H1 (cell line): ENCODE results near the gene APELA. TPM values are rescaled to one million over a fixed set of nuclear protein-coding genes. Genes with fewer than 3 reads are reported as not detected.
A peak's percentile ranks its signal among the peaks of the same experiment; 100 is the strongest.

Source experiments
- CTCF ChIA-PET: fragments of 300-600 bp; sonication (Branson Sonifier 250); formaldehyde crosslinking; loops from one replicate; lab custom pipeline; 2021; ENCODE audit not compliant: partially characterized antibody; lab: Charles Lee
- POLR2A ChIA-PET: fragments of 300-600 bp; sonication (Branson Sonifier 250); formaldehyde crosslinking; loops from one replicate; lab custom pipeline; 2021; ENCODE audit warnings: inconsistent platforms; ENCODE audit not compliant: partially characterized antibody; lab: Charles Lee
- DNase-seq, 2 experiments: peaks; one replicate each; pipeline versions ENCODE4 v3.0.0 to v3.0.0-alpha.2; 2010 to 2022; ENCODE audit warnings: low spot score in 2 of 2, low read depth in 1 of 2, mixed read lengths in 1 of 2
- FAIRE-seq: peaks from 2 replicates; lab custom pipeline; 2011; peaks lifted over from hg19 to GRCh38; lab: Jason Lieb, UNC
- H2AFZ ChIP-seq: 2 replicates; pipeline ENCODE4 v1.8.1; 2012; ENCODE audit warnings: low read length, inconsistent platforms
- H2AK5ac ChIP-seq: 2 replicates; pipeline ENCODE4 v1.6.1; 2013; ENCODE audit warnings: low read depth, low read length
- H2BK120ac ChIP-seq: replicated peaks from 2 replicates; pipeline ENCODE3; 2013; ENCODE audit warnings: low read depth, low read length, inconsistent platforms
- H2BK12ac ChIP-seq: 2 replicates; pipeline ENCODE4 v1.6.1; 2013; ENCODE audit warnings: low read depth, low read length
- H2BK15ac ChIP-seq: 2 replicates; pipeline ENCODE4 v1.6.1; 2013; ENCODE audit warnings: low read length
- H2BK20ac ChIP-seq: 2 replicates; pipeline ENCODE4 v1.6.1; 2013; ENCODE audit warnings: low read length
- H2BK5ac ChIP-seq: 2 replicates; pipeline ENCODE4 v1.6.1; 2013; ENCODE audit warnings: low read depth, low read length
- H3K14ac ChIP-seq: 2 replicates; pipeline ENCODE4 v1.6.1; 2013; ENCODE audit warnings: inconsistent platforms; ENCODE audit not compliant: insufficient read length
- H3K18ac ChIP-seq: 2 replicates; pipeline ENCODE4 v1.6.1; 2013; ENCODE audit warnings: low read length; ENCODE audit errors: extremely low read depth
- H3K23ac ChIP-seq: 2 replicates; pipeline ENCODE4 v1.6.1; 2013; ENCODE audit warnings: inconsistent platforms; ENCODE audit not compliant: insufficient read length
- H3K23me2 ChIP-seq: 2 replicates; pipeline ENCODE4 v1.6.1; 2013; ENCODE audit warnings: low read depth, low read length
- H3K27ac ChIP-seq: 2 replicates; pipeline ENCODE4 v1.6.1; 2011; ENCODE audit warnings: low read depth, low read length, inconsistent platforms
- H3K27me3 ChIP-seq, 4 experiments: replicated peaks in 1 of 4; 1 replicate in 1 of 4; 2 replicates in 3 of 4; pipeline versions ENCODE4 v1.6.1 to v1.8.1; 2011 to 2013; ENCODE audit warnings: low read length in 3 of 4, mild to moderate bottlenecking in 3 of 4, inconsistent platforms in 2 of 4, mixed read lengths in 2 of 4, moderate library complexity in 1 of 4; ENCODE audit not compliant: control insufficient read depth in 3 of 4, insufficient read depth in 3 of 4; ENCODE audit errors: extremely low read depth in 1 of 4
- H3K36me3 ChIP-seq, 4 experiments: 2 replicates each; pipeline versions ENCODE4 v1.6.1 to v1.8.1; 2011 to 2013; ENCODE audit warnings: mild to moderate bottlenecking in 4 of 4, low read length in 3 of 4, moderate library complexity in 2 of 4, control low read depth in 1 of 4, inconsistent platforms in 1 of 4; ENCODE audit not compliant: insufficient read depth in 4 of 4, control insufficient read depth in 2 of 4
- H3K4ac ChIP-seq: replicated peaks from 2 replicates; pipeline ENCODE3; 2013; ENCODE audit warnings: low read length, low read depth, mixed read lengths, inconsistent platforms; ENCODE audit not compliant: insufficient read length
- H3K4me1 ChIP-seq, 4 experiments: replicated peaks in 1 of 4; 1 replicate in 1 of 4; 2 replicates in 3 of 4; pipeline versions ENCODE4 v1.6.1 to v1.8.1; 2011 to 2013; ENCODE audit warnings: low read length in 3 of 4, inconsistent platforms in 2 of 4, mixed read lengths in 1 of 4; ENCODE audit not compliant: insufficient read depth in 4 of 4, control insufficient read depth in 3 of 4
- H3K4me2 ChIP-seq, 2 experiments: 2 replicates each; pipeline versions ENCODE4 v1.6.1 to v1.8.1; 2011 to 2013; ENCODE audit warnings: low read depth in 2 of 2, low read length in 2 of 2, control low read depth in 1 of 2, inconsistent platforms in 1 of 2, mild to moderate bottlenecking in 1 of 2; ENCODE audit not compliant: insufficient read depth in 1 of 2
- H3K4me3 ChIP-seq, 4 experiments: fragments of 200-600, 300-600 bp in 1 of 4; sonication (generic), shearing (Covaris generic), sonication (Bioruptor Twin) in 1 of 4; 2 replicates each; pipeline versions ENCODE4 v1.5.1 to v1.8.1; 2011 to 2016; ENCODE audit warnings: low read length in 4 of 4, low read depth in 3 of 4, control low read depth in 2 of 4, inconsistent platforms in 2 of 4, mild to moderate bottlenecking in 2 of 4, mixed read lengths in 1 of 4, moderate library complexity in 1 of 4; ENCODE audit not compliant: insufficient read depth in 2 of 4; ENCODE audit errors: extremely low read depth in 1 of 4
- H3K56ac ChIP-seq: replicated peaks from 2 replicates; pipeline ENCODE3; 2013; ENCODE audit warnings: low read depth, mild to moderate bottlenecking, mixed read lengths, low read length, inconsistent platforms; ENCODE audit not compliant: insufficient read length
- H3K79me1 ChIP-seq: 2 replicates; pipeline ENCODE4 v1.6.1; 2013; ENCODE audit warnings: low read depth, low read length, control low read depth
- H3K79me2 ChIP-seq, 2 experiments: 2 replicates each; pipeline versions ENCODE4 v1.6.1 to v1.8.1; 2012 to 2013; ENCODE audit warnings: low read length in 2 of 2, mild to moderate bottlenecking in 2 of 2, inconsistent platforms in 1 of 2; ENCODE audit not compliant: insufficient read depth in 2 of 2, control insufficient read depth in 1 of 2
- H3K9ac ChIP-seq, 4 experiments: replicated peaks in 1 of 4; 1 replicate in 1 of 4; 2 replicates in 3 of 4; pipeline versions ENCODE4 v1.6.1 to v1.8.1; 2011 to 2013; ENCODE audit warnings: low read depth in 3 of 4, low read length in 3 of 4, control low read depth in 2 of 4, mild to moderate bottlenecking in 2 of 4, moderate library complexity in 2 of 4, inconsistent platforms in 1 of 4; ENCODE audit errors: extremely low read depth in 1 of 4
- H3K9me3 ChIP-seq, 2 experiments: 2 replicates each; pipeline versions ENCODE4 v1.6.1 to v1.8.1; 2012 to 2013; ENCODE audit warnings: mild to moderate bottlenecking in 2 of 2, moderate library complexity in 2 of 2, control low read depth in 1 of 2, inconsistent platforms in 1 of 2, low read depth in 1 of 2, low read length in 1 of 2, mixed read lengths in 1 of 2; ENCODE audit not compliant: insufficient read depth in 2 of 2
- H4K20me1 ChIP-seq, 2 experiments: replicated peaks in 1 of 2; 2 replicates each; pipeline versions ENCODE3 to v1.8.1; 2011 to 2013; ENCODE audit warnings: inconsistent platforms in 2 of 2, low read length in 2 of 2, mild to moderate bottlenecking in 1 of 2; ENCODE audit not compliant: insufficient read depth in 2 of 2, control insufficient read depth in 1 of 2
- H4K5ac ChIP-seq: 2 replicates; pipeline ENCODE4 v1.6.1; 2013; ENCODE audit warnings: low read length, low read depth, mixed read lengths, inconsistent platforms; ENCODE audit not compliant: insufficient read length
- H4K8ac ChIP-seq: 2 replicates; pipeline ENCODE4 v1.8.0; 2013; ENCODE audit warnings: mild to moderate bottlenecking, moderate library complexity, low read length, inconsistent platforms; ENCODE audit not compliant: insufficient read depth; ENCODE audit errors: extremely low read depth
- H4K91ac ChIP-seq: replicated peaks from 2 replicates; pipeline ENCODE3; 2013; ENCODE audit warnings: low read length, mixed read lengths, inconsistent platforms; ENCODE audit not compliant: insufficient read length
- CBX8 ChIP-seq: fragments of 300-800, 300-1000 bp; sonication (generic); IDR thresholded peaks from 2 replicates; pipeline ENCODE4 v1.7.1; 2016; ENCODE audit warnings: low read depth, low read length, borderline replicate concordance
- CHD2 ChIP-seq: IDR thresholded peaks from 2 replicates; pipeline ENCODE4 v1.6.1; 2012; ENCODE audit warnings: low read length, improper control_type of control experiment
- CREB1 ChIP-seq: IDR thresholded peaks from 2 replicates; pipeline ENCODE4 v1.6.1; 2012; ENCODE audit warnings: inconsistent platforms
- CTBP2 ChIP-seq: IDR thresholded peaks from 2 replicates; pipeline ENCODE4 v1.7.0; 2011; ENCODE audit warnings: borderline replicate concordance, mild to moderate bottlenecking, moderate library complexity, mixed read lengths, low read length; ENCODE audit not compliant: insufficient read depth, insufficient read length
- FOSL1 ChIP-seq: IDR thresholded peaks from 2 replicates; pipeline ENCODE4 v1.6.1; 2011; ENCODE audit warnings: mild to moderate bottlenecking, low read depth, low read length, moderate library complexity; ENCODE audit not compliant: insufficient read depth
- KDM4A ChIP-seq: IDR thresholded peaks from one replicate; pipeline ENCODE4 v1.7.1; 2012; ENCODE audit warnings: low read depth, mild to moderate bottlenecking, moderate library complexity, low read length, inconsistent platforms; ENCODE audit not compliant: severe bottlenecking
- NRF1 ChIP-seq: IDR thresholded peaks from 2 replicates; pipeline ENCODE4 v1.6.1; 2011; ENCODE audit warnings: mild to moderate bottlenecking, low read depth, low read length, improper control_type of control experiment
- POLR2A ChIP-seq, 2 experiments: IDR thresholded peaks; 1 replicate in 1 of 2; 2 replicates in 1 of 2; pipeline ENCODE4 v1.6.1; 2011; ENCODE audit warnings: low read depth in 2 of 2, low read length in 2 of 2, mild to moderate bottlenecking in 2 of 2; ENCODE audit errors: control extremely low read depth in 1 of 2
- RFX5 ChIP-seq: IDR thresholded peaks from 2 replicates; pipeline ENCODE4 v1.6.1; 2011; ENCODE audit warnings: low read depth, low read length, improper control_type of control experiment, borderline replicate concordance
- SAP30 ChIP-seq: fragments of 300-600 bp; sonication (generic); IDR thresholded peaks from 2 replicates; pipeline ENCODE4 v1.7.1; 2012; ENCODE audit warnings: low read length, moderate library complexity, mild to moderate bottlenecking, inconsistent platforms; ENCODE audit not compliant: insufficient read depth, insufficient replicate concordance
- SIX5 ChIP-seq: IDR thresholded peaks from 2 replicates; pipeline ENCODE4 v1.6.1; 2011; ENCODE audit warnings: mild to moderate bottlenecking, low read depth, low read length
- SP2 ChIP-seq: IDR thresholded peaks from 2 replicates; pipeline ENCODE4 v1.6.1; 2012; ENCODE audit warnings: mild to moderate bottlenecking, low read length, inconsistent platforms
- TCF12 ChIP-seq: IDR thresholded peaks from 2 replicates; pipeline ENCODE4 v1.6.1; 2011; ENCODE audit warnings: low read depth, mild to moderate bottlenecking, low read length
- YY1 ChIP-seq: IDR thresholded peaks from 2 replicates; pipeline ENCODE4 v1.6.1; 2011; ENCODE audit warnings: low read depth, mild to moderate bottlenecking, low read length
- ZNF274 ChIP-seq: IDR thresholded peaks from 2 replicates; pipeline ENCODE4 v1.7.0; 2012; ENCODE audit warnings: low read length, borderline replicate concordance; ENCODE audit errors: extremely low read depth
- WGBS, 2 experiments: shearing (Covaris generic) in 1 of 2; methylation state at CpG; one replicate each; pipeline versions ENCODE4 v1.1.6 to v1.1.7; 2013 to 2015; ENCODE audit warnings: low lambda C conversion rate in 2 of 2, mixed read lengths in 2 of 2, inconsistent platforms in 1 of 2, low coverage in 1 of 2, missing lambda C conversion rate in 1 of 2; ENCODE audit not compliant: insufficient replicate concordance in 2 of 2, insufficient coverage in 1 of 2, insufficient read length in 1 of 2; ENCODE audit errors: extremely low coverage in 1 of 2, missing lambda C conversion rate in 1 of 2; 5-methylcytosine and 5-hydroxymethylcytosine counted together
- polyA plus RNA-seq, 7 experiments: library from polyadenylated mRNA; depleted of rRNA in 3 of 7; stranded (reverse) in 5 of 7; unstranded in 2 of 7; fragments of >200 nt in 5 of 7; fragments of 200-250 nt in 2 of 7; gene quantifications; 1 replicate in 5 of 7; 2 replicates in 1 of 7; 4 replicates in 1 of 7; pipeline versions ENCODE4 v1.2.1 to v1.2.3, GENCODE V29; 2011 to 2013; ENCODE audit warnings: missing spikeins in 2 of 7, mixed read lengths in 2 of 7
- total RNA-seq: library from RNA; stranded (reverse); fragmentation: NEBNext Ultra II Directional; extraction: Animal tissue kit (Norgen Biotek cat#: 25700); gene quantifications from 2 replicates; pipeline ENCODE4 v1.2.1, GENCODE V29; 2021

APELA gene
- total and polyA plus RNA-seq, 2 of the 8 experiments (the other 6 are each of a cell fraction or from before 2014, with no cell fraction given), result 60.2 to 81.8 TPM

DNA sequence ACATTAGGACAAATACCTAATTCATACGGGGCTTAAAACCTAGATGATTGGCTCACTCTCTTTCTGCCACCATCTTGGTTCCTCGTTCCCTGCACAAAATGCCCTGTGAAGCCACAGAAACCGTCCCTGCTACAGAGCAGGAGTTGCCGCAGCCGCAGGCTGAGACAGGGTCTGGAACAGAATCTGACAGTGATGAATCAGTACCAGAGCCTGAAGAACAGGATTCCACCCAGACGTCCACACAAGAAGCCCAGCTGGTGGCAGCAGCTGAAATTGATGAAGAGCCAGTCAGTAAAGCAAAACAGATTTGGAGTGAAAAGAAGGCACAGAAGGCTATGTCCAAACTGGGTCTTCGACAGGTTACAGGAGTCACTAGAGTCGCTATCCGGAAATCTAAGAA, 66.2 kb downstream of the APELA start:
- POLR2A ChIA-PET, result no interaction called here
- no peak overlapping the region for H3K4me2 ChIP-seq
- no peak for TF ChIP-seq CREB1
- TF ChIP-seq FOSL1, result no peak
- TF ChIP-seq TCF12, result no peak
- TF ChIP-seq YY1, result no peak
- TF ChIP-seq POLR2A (IDR thresholded peaks at IDR 0.05; ENCODE audit: control extremely low read depth in 1 of 2, low read depth in 2 of 2, low read length in 2 of 2), result no peak
- no peak for TF ChIP-seq CBX8
- no peak for TF ChIP-seq KDM4A
- TF ChIP-seq NRF1, result no peak
- TF ChIP-seq CHD2, result no peak
- TF ChIP-seq RFX5, result no peak
- no peak for TF ChIP-seq SIX5
- no peak for TF ChIP-seq ZNF274
- no peak for TF ChIP-seq CTBP2
- TF ChIP-seq SP2, result no peak
- TF ChIP-seq SAP30, result no peak

More for the DNA sequence above, 66.2 kb downstream of the APELA start:
- H3K23me2 ChIP-seq, result no peaks in the 10 kb centered on the region
- 98% methylated on average over 9 of the region's 9 CpGs; no CpG with 5 or more reads in 1 of the 2 experiments for WGBS, 2 experiments
- no peaks in the 10 kb centered on the region for H3K79me1 ChIP-seq
- no peaks in the 10 kb centered on the region for H4K20me1 ChIP-seq
- H2BK12ac ChIP-seq, result 0 out of 2 replicates have a peak overlapping the region, but pooled peaks have one; percentile 27
- H2AK5ac ChIP-seq, result no peak overlapping the region
- no peak overlapping the region for H2BK5ac ChIP-seq
- no peaks in the 10 kb centered on the region for H3K9me3 ChIP-seq
- no peak overlapping the region for H3K14ac ChIP-seq
- no peak overlapping the region for H3K18ac ChIP-seq
- no peaks in the 10 kb centered on the region for H3K36me3 ChIP-seq
- H4K5ac ChIP-seq, result no peak overlapping the region
- H3K27ac ChIP-seq, result no peak overlapping the region
- no peak overlapping the region for H3K56ac ChIP-seq
- H4K8ac ChIP-seq, result no peak overlapping the region
- no peak overlapping the region for H4K91ac ChIP-seq
- no peak overlapping the region for H2BK15ac ChIP-seq
- no peak overlapping the region for H2AFZ ChIP-seq
- no peak overlapping the region for H3K23ac ChIP-seq
- no peak overlapping the region for H3K4me3 ChIP-seq
- H3K4me1 ChIP-seq, result no peaks in the 10 kb centered on the region
- H3K9ac ChIP-seq, result no peak overlapping the region
- no peak overlapping the region for H2BK120ac ChIP-seq
- CTCF ChIA-PET, result interaction anchor here (1.5 to 2.8 kb wide), 3 partner anchors 8 to 74 kb away, joined by 3 to 25 read pairs (median 3); no protein-coding TSS in a partner anchor
- no peaks in the 10 kb centered on the region for H3K27me3 ChIP-seq
- no peak for DNase-seq
- H3K79me2 ChIP-seq, result no peaks in the 10 kb centered on the region
- H2BK20ac ChIP-seq, result no peak overlapping the region
- no peak overlapping the region for H3K4ac ChIP-seq
- FAIRE-seq, result no peak
